K562 (cell line): ENCODE data around the gene SEL1L. TPM values are rescaled to one million over a fixed set of nuclear protein-coding genes. Genes with fewer than 3 reads are reported as not detected.

ENCODE experiments used
- ATAC-seq: fragments of 200-7000 bp; cut with Tn5 transposase; 3 replicates; pipeline ENCODE4 v1.9.1; 2020; ENCODE audit warnings: moderate library complexity
- BruUV-seq: library from RNA; stranded (reverse); fragments of 400-500 nt; replicated peaks from 2 replicates; lab custom pipeline; 2021; lab: Mats Ljungman, UMichigan
- CTCF ChIA-PET: fragments of 300-600 bp; formaldehyde crosslinking; extraction: SDS; loops from one replicate; lab custom pipeline; 2021; ENCODE audit warnings: low intra/inter-chr PET ratio; lab: Yijun Ruan, JAX
- POLR2A ChIA-PET: fragments of 300-600, 350-650 bp; sonication (Branson Sonifier 250); formaldehyde crosslinking; extraction: SDS; loops from one replicate; lab custom pipeline; 2021; ENCODE audit warnings: antibody characterized with exemption, inconsistent platforms; lab: Yijun Ruan, JAX
- DNase-seq, 4 experiments: peaks; one replicate each; pipeline versions ENCODE4 v3.0.0 to v3.0.0-alpha.2; 2011 to 2018; ENCODE audit warnings: low spot score in 3 of 4, mixed read lengths in 3 of 4; ENCODE audit errors: extremely low read depth in 1 of 4
- FAIRE-seq: peaks from 2 replicates; lab custom pipeline; 2011; peaks lifted over from hg19 to GRCh38; lab: Jason Lieb, UNC
- H2AFZ ChIP-seq: 2 replicates; pipeline ENCODE4 v1.6.0; 2011; ENCODE audit warnings: low read depth, low read length, control low read depth, inconsistent platforms
- H3K27ac ChIP-seq: fragments of 200-600 bp; 3 replicates; pipeline ENCODE4 v1.8.0; 2011; ENCODE audit warnings: low read depth, mild to moderate bottlenecking, control low read depth, inconsistent platforms, low read length, moderate library complexity, mixed read lengths; ENCODE audit errors: extremely low read depth
- H3K27me3 ChIP-seq, 2 experiments: fragments of 300-600 bp in 1 of 2; 2 replicates in 1 of 2; 3 replicates in 1 of 2; pipeline versions ENCODE4 v1.6.0 to v1.8.0; 2011; ENCODE audit warnings: inconsistent platforms in 2 of 2, low read length in 2 of 2, mild to moderate bottlenecking in 1 of 2, mixed read lengths in 1 of 2, moderate library complexity in 1 of 2; ENCODE audit not compliant: control insufficient read depth in 2 of 2, insufficient read depth in 2 of 2
- H3K36me3 ChIP-seq: fragments of 300-600 bp; 3 replicates; pipeline ENCODE4 v1.8.0; 2011; ENCODE audit warnings: mild to moderate bottlenecking, low read length, inconsistent platforms; ENCODE audit not compliant: control insufficient read depth, insufficient read depth
- H3K4me1 ChIP-seq, 2 experiments: fragments of 200-600 bp in 1 of 2; replicated peaks in 1 of 2; 2 replicates in 1 of 2; 3 replicates in 1 of 2; pipeline versions ENCODE4 v1.5.1 to v1.8.0; 2011; ENCODE audit warnings: inconsistent platforms in 2 of 2, low read length in 2 of 2, mild to moderate bottlenecking in 1 of 2, mixed read lengths in 1 of 2, moderate library complexity in 1 of 2; ENCODE audit not compliant: control insufficient read depth in 2 of 2, insufficient read depth in 2 of 2
- H3K4me2 ChIP-seq: 2 replicates; pipeline ENCODE4 v1.6.1; 2011; ENCODE audit warnings: low read length, control low read depth, inconsistent platforms, mixed read lengths; ENCODE audit not compliant: insufficient read depth
- H3K4me3 ChIP-seq: fragments of 200-600 bp; sonication (generic), shearing (Covaris generic); 2 replicates; pipeline ENCODE4 v1.5.1; 2016; ENCODE audit warnings: control low read depth, inconsistent platforms
- H3K79me2 ChIP-seq: fragments of 200-600 bp; 3 replicates; pipeline ENCODE4 v1.8.0; 2011; ENCODE audit warnings: low read length, inconsistent platforms; ENCODE audit not compliant: control insufficient read depth, insufficient read depth
- H3K9ac ChIP-seq, 2 experiments: 2 replicates each; pipeline versions ENCODE4 v1.6.0 to v1.6.1; 2011; ENCODE audit warnings: low read depth in 2 of 2, low read length in 2 of 2, control low read depth in 1 of 2, inconsistent platforms in 1 of 2, mild to moderate bottlenecking in 1 of 2, mixed read lengths in 1 of 2; ENCODE audit not compliant: insufficient read depth in 1 of 2
- H3K9me1 ChIP-seq: one replicate; pipeline ENCODE4 v1.6.0; 2011; ENCODE audit warnings: inconsistent platforms, mild to moderate bottlenecking, low read length, moderate library complexity; ENCODE audit not compliant: control insufficient read depth, insufficient read depth
- H3K9me3 ChIP-seq: replicated peaks from 2 replicates; pipeline ENCODE4 v1.5.1; 2011; ENCODE audit warnings: low read depth, low read length, inconsistent platforms; ENCODE audit not compliant: control insufficient read depth, insufficient read depth
- H4K20me1 ChIP-seq: replicated peaks from 2 replicates; pipeline ENCODE4 v1.6.1; 2011; ENCODE audit warnings: low read length, inconsistent platforms, mixed read lengths; ENCODE audit not compliant: control insufficient read depth, insufficient read depth
- ARID1B ChIP-seq: fragments of 450-650 bp; IDR thresholded peaks from 2 replicates; pipeline ENCODE4 v1.6.1; 2016; ENCODE audit warnings: antibody characterized with exemption, mild to moderate bottlenecking, inconsistent platforms
- BRD4 ChIP-seq: fragments of 200-600 bp; sonication (generic); IDR thresholded peaks from 2 replicates; pipeline ENCODE4 v1.6.1; 2017; ENCODE audit warnings: inconsistent platforms
- ESRRB ChIP-seq: fragments of 250-450 bp; sonication (Bioruptor Pico); IDR thresholded peaks from 2 replicates; pipeline ENCODE4 v1.5.0; 2020; ENCODE audit warnings: mild to moderate bottlenecking, moderate library complexity, borderline replicate concordance
- ETV1 ChIP-seq: fragments of 450-650 bp; conservative IDR thresholded peaks from 2 replicates; pipeline ENCODE4 v1.6.1; 2016; ENCODE audit warnings: missing genetic modification characterization, control low read depth, low read depth, missing compliant biosample characterization
- GABPA ChIP-seq: fragments of 200-800 bp; sonication (Bioruptor generic); conservative IDR thresholded peaks from 2 replicates; pipeline ENCODE4 v1.6.1; 2016; ENCODE audit warnings: low read depth, missing genetic modification characterization, missing compliant biosample characterization
- MEF2A ChIP-seq: IDR thresholded peaks from 2 replicates; pipeline ENCODE4 v1.6.1; 2011; ENCODE audit warnings: low read depth, mild to moderate bottlenecking, low read length, moderate library complexity; ENCODE audit not compliant: control insufficient read depth
- POLR2H ChIP-seq: IDR thresholded peaks from 2 replicates; pipeline ENCODE4 v1.6.1; 2016; ENCODE audit warnings: missing genetic modification characterization, low read depth, mild to moderate bottlenecking, control low read depth, missing compliant biosample characterization, moderate library complexity
- SMARCA4 ChIP-seq: fragments of 450-650 bp; IDR thresholded peaks from 2 replicates; pipeline ENCODE4 v1.6.1; 2016
- SRSF9 ChIP-seq: fragments of 200-400 bp; formaldehyde crosslinking; IDR thresholded peaks from 2 replicates; pipeline ENCODE4 v1.6.1; 2017; ENCODE audit warnings: low read depth, low read length, borderline replicate concordance
- WHSC1 ChIP-seq: IDR thresholded peaks from one replicate; pipeline ENCODE4 v1.6.1; 2012; ENCODE audit warnings: low read length, control low read depth, inconsistent platforms
- ZBTB2 ChIP-seq: fragments of 450-650 bp; IDR thresholded peaks from 2 replicates; pipeline ENCODE4 v1.6.1; 2016; ENCODE audit warnings: antibody characterized with exemption
- ZNF561 ChIP-seq: fragments of 450-650 bp; formaldehyde crosslinking; conservative IDR thresholded peaks from 2 replicates; pipeline ENCODE4 v1.4.0; 2020; ENCODE audit warnings: mild to moderate bottlenecking, moderate library complexity
- ZNF592 ChIP-seq: fragments of 450-650 bp; IDR thresholded peaks from 2 replicates; pipeline ENCODE4 v1.6.1; 2017; ENCODE audit warnings: antibody characterized with exemption, mild to moderate bottlenecking
- WGBS: fragments of 100-300 bp; shearing (Covaris generic); methylation state at CpG from one replicate; pipeline ENCODE4 v1.1.6; 2016; ENCODE audit warnings: low coverage, mixed read lengths; ENCODE audit not compliant: insufficient coverage; ENCODE audit errors: missing lambda C conversion rate; 5-methylcytosine and 5-hydroxymethylcytosine counted together
- in situ Hi-C: fragments of 300-500 bp; cut with MboI; formaldehyde crosslinking; loops from 4 replicates; pipeline ENCODE4 v1.15.0; 2018; ENCODE audit warnings: inconsistent platforms, mixed read lengths
- intact Hi-C: fragments of 100-400 bp; cut with micrococcal nuclease; formaldehyde crosslinking; loops from 2 replicates; pipeline ENCODE4 v1.14.2; 2022
- polyA plus RNA-seq, 8 experiments: library from polyadenylated mRNA; depleted of rRNA in 4 of 8; stranded (reverse) in 5 of 8; unstranded in 3 of 8; fragments of >200 nt; fragmentation: Nextera tagmentation in 2 of 8; fragmentation: Illumina TruSeq in 1 of 8; extraction: Ambion mirVana in 2 of 8; extraction: Trizol in 1 of 8; gene quantifications; 2 replicates each; pipeline versions ENCODE4 v1.2.1 to v1.2.3, GENCODE V29; 2011 to 2014; ENCODE audit warnings: inconsistent platforms in 1 of 8, missing spikeins in 1 of 8
- total RNA-seq, 7 experiments: library from RNA; depleted of rRNA in 6 of 7; stranded (reverse); fragments of >200 nt in 6 of 7; fragmentation: Illumina TruSeq in 2 of 7; extraction: Trizol in 2 of 7; gene quantifications; 2 replicates each; pipeline versions ENCODE4 v1.2.1 to v1.2.3, GENCODE V29; 2011 to 2021; ENCODE audit warnings: low replicate concordance in 1 of 7
- TF ChIP-seq, protein P1 (sequence below): fragments of 250-450 bp; sonication (Bioruptor Pico); IDR thresholded peaks from 2 replicates; pipeline ENCODE4 v1.4.0; 2020; ENCODE audit warnings: mild to moderate bottlenecking

Gene SEL1L
- total and polyA plus RNA-seq, 9 of the 15 experiments (the other 6 are each of a cell fraction or from before 2014, with no cell fraction given), result 7.7 to 21.1 (median 13.6) TPM

- Histone ChIP-seq H2AFZ (peak overlapping the region; percentile 63), H3K9ac (no peak overlapping the region; a peak in 1 of 4 replicates), H3K9me1 (no peaks in the 10 kb centered on the region), H3K27ac (peak overlapping the region; percentile 84), H4K20me1 (no peaks in the 10 kb centered on the region), H3K4me3 (no peak overlapping the region), H3K4me1 (peaks cover 0 to 13% of the 10 kb centered on the region in 2 experiments; a peak in 3 of 5 replicates), H3K79me2 (no peaks in the 10 kb centered on the region), H3K4me2 (peak overlapping the region; percentile 32; the same call in 1 of the 2 replicates), H3K27me3 (no peaks in the 10 kb centered on the region), H3K9me3 (no peaks in the 10 kb centered on the region), H3K36me3 (peaks cover 55% of the 10 kb centered on the region)
- intact Hi-C loops (no loop called here), in situ Hi-C loops (no loop called here)
- FAIRE-seq (peak; percentile 69), ATAC-seq (peak; percentile 91), DNase-seq (peak in 2 of 4 experiments; percentile 35 to 55)
- BruUV-seq, result no TSS peak
- CTCF ChIA-PET, result no interaction called here
- POLR2A ChIA-PET, result interaction anchor here (0.7 to 1.5 kb wide), 4 partner anchors 9 to 55 kb away, joined by 3 to 4 read pairs (median 4); no protein-coding TSS in a partner anchor
- WGBS, result 80% methylated on average over 2 of the region's 3 CpGs
- no peak for TF ChIP-seq WHSC1
- TF ChIP-seq SRSF9, result no peak
- peak; percentile 70 for TF ChIP-seq ARID1B
- TF ChIP-seq SMARCA4, result peak; percentile 39; the same call in 1 of the 2 replicates
- TF ChIP-seq ZNF592, result 0 out of 2 replicates have a peak, but pooled peaks have one; percentile 13
- TF ChIP-seq GABPA, result peak; percentile 77
- TF ChIP-seq, protein P1, sequence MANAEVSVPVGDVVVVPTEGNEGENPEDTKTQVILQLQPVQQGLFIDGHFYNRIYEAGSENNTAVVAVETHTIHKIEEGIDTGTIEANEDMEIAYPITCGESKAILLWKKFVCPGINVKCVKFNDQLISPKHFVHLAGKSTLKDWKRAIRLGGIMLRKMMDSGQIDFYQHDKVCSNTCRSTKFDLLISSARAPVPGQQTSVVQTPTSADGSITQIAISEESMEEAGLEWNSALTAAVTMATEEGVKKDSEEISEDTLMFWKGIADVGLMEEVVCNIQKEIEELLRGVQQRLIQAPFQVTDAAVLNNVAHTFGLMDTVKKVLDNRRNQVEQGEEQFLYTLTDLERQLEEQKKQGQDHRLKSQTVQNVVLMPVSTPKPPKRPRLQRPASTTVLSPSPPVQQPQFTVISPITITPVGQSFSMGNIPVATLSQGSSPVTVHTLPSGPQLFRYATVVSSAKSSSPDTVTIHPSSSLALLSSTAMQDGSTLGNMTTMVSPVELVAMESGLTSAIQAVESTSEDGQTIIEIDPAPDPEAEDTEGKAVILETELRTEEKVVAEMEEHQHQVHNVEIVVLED (CRISPR knock-in tag), result no peak
- TF ChIP-seq ZNF561, result no peak
- peak; percentile 50; the same call in 1 of the 2 replicates for TF ChIP-seq POLR2H
- no peak for TF ChIP-seq ESRRB (CRISPR knock-in tag)
- peak; percentile 88 for TF ChIP-seq ETV1 (tag)
- no peak for TF ChIP-seq BRD4
- no peak for TF ChIP-seq ZBTB2
- no peak for TF ChIP-seq MEF2A
These were observed 14.2 kb downstream of the SEL1L start for GRCh38 chr14:81519200-81520011.
